ENCODE results near the gene PIEZO2. TPM values are rescaled to one million over a fixed set of nuclear protein-coding genes. Genes with fewer than 3 reads are reported as not detected.
"Not testable (repeated sequence)": the region's sequence is repeated elsewhere in the genome, so short reads cannot be mapped to it uniquely, and the experiment has no call there.

The PIEZO2 gene
- total and polyA plus RNA-seq, 8 donors: 0.38 to 11.1 (median 3.0) TPM

DNA sequence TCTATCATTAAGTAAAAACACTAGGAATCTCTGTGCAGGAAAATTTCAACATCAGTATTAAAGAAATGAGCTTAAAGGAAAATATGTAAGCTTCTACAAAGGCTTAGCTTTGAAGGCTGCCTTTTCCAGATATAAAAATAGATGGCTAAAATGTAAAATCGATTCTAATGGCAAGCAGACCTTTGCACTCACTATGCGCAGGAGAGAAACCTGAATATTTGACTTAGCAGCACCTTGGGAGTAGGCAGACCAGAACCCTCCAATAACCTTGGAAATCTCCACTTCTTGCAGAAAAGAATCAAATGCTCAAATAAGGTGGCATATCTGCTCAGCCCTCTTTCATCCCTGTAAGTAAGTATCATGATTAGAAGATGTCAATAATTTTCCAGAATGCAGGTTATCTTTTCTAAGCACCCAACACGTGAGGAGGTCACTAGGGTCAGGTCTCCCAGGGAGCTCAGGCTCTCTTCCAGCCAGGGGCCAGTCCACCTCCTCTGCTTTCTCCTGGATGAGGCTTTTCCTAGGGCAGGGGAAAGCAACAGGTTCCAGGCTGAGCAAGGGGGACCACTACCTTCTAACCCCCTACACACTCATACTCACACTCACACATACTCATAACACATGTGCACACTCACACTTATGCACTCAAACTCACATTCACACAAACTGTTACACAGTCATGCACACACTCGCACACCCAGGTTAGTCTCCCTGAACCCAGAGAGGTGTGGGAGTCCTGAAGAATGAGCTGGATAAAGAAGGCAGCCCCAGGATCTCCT, 3.8 kb downstream of the PIEZO2 start:
- ATAC-seq: no peak
- no peak for TF ChIP-seq CTCF (IDR thresholded peaks at IDR 0.05)
- intact Hi-C loops (cut with DNase I): no loop called here
- no peak overlapping the region for H3K4me3 ChIP-seq
- 41 to 50% methylated on average over 4 of the region's 4 CpGs for WGBS, 2 donors
- DNase-seq: no peak
- no peak overlapping the region for H3K27ac ChIP-seq
- peaks cover 0 to 7% (median 0%) of the 10 kb centered on the region in 3 donors for H3K4me1 ChIP-seq
- H3K9me3 ChIP-seq: no peaks in the 10 kb centered on the region
- H3K27me3 ChIP-seq: peaks cover 0 to 19% (median 5%) of the 10 kb centered on the region in 4 donors
- FAIRE-seq: no peak
- no peaks in the 10 kb centered on the region for H3K36me3 ChIP-seq

GRCh38 chr18:11137400-11137799, 12.0 kb downstream of the PIEZO2 start:
- H3K27me3 ChIP-seq: peaks cover 0 to 2% (median 0%) of the 10 kb centered on the region in 4 donors
- FAIRE-seq (no peak), ATAC-seq (peak in 3 of 4 donors; percentile 29 to 89 (median 67)), DNase-seq (peak in 3 of 6 donors; percentile 35 to 56 (median 51))
- 36 to 41% methylated on average over 7 of the region's 7 CpGs for WGBS, 2 donors
- H3K36me3 ChIP-seq: no peaks in the 10 kb centered on the region
- H3K4me3 ChIP-seq: no peak overlapping the region
- intact Hi-C loops (cut with DNase I): no loop called here
- no peak for TF ChIP-seq CTCF (IDR thresholded peaks at IDR 0.05)
- no peaks in the 10 kb centered on the region for H3K4me1 ChIP-seq
- no peaks in the 10 kb centered on the region for H3K9me3 ChIP-seq
- H3K27ac ChIP-seq: no peak overlapping the region

GRCh38 chr18:11136241-11136640, 13.1 kb downstream of the PIEZO2 start:
- Histone ChIP-seq H3K36me3 (no peaks in the 10 kb centered on the region), H3K4me1 (no peaks in the 10 kb centered on the region), H3K27ac (no peak overlapping the region), H3K9me3 (no peaks in the 10 kb centered on the region), H3K4me3 (no peak overlapping the region), H3K27me3 (no peaks in the 10 kb centered on the region)
- no peak for TF ChIP-seq CTCF (IDR thresholded peaks at IDR 0.05)
- ATAC-seq (no peak), FAIRE-seq (no peak), DNase-seq (no peak)
- intact Hi-C loops (cut with DNase I): no loop called here
- 32 to 57% methylated on average over 2 of the region's 2 CpGs for WGBS, 2 donors

DNA sequence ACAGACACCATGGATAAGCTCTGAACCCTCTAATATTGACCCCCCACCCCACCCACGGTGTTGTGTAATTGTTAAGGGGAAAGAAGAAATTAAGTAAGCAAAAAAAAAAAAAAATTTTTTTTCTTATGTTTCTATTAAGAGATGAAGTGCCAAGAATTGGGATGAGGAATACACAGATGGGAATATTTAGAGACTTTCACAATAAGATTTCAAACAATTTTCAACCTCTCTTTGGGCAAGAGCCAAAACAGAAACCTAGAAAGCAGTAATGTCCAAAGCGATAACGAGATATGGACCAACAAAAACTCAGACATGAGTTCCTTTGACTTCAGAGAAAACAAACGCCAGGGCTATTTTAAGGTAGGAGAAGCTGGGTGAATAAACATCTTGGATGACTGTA, 14.4 kb downstream of the PIEZO2 start:
- no peaks in the 10 kb centered on the region for H3K27me3 ChIP-seq
- 62% methylated on average over 4 of the region's 4 CpGs for WGBS, 2 donors
- no peaks in the 10 kb centered on the region for H3K4me1 ChIP-seq
- no peak for DNase-seq
- intact Hi-C loops (cut with DNase I): no loop called here
- ATAC-seq: no peak
- no peak overlapping the region for H3K27ac ChIP-seq
- no peaks in the 10 kb centered on the region for H3K9me3 ChIP-seq
- FAIRE-seq: no peak
- no peak for TF ChIP-seq CTCF (IDR thresholded peaks at IDR 0.05)
- H3K4me3 ChIP-seq: no peak overlapping the region
- no peaks in the 10 kb centered on the region for H3K36me3 ChIP-seq

- H3K4me1 ChIP-seq; H3K36me3 ChIP-seq; intact Hi-C loops (cut with DNase I); ATAC-seq; DNase-seq; H3K27ac ChIP-seq; FAIRE-seq; H3K9me3 ChIP-seq; H3K4me3 ChIP-seq; H3K27me3 ChIP-seq: not testable (repeated sequence)
- 82 to 89% methylated on average over 5 of the region's 5 CpGs for WGBS, 2 donors
These were observed 20.3 kb downstream of the PIEZO2 start for GRCh38 chr18:11129059-11129458.
